HEK293T (cell line): ENCODE measurements around the gene LRP4.

ENCODE experiments used
- CTCF ChIA-PET: fragments of 350-600 bp; formaldehyde crosslinking; extraction: SDS; loops from one replicate; lab custom pipeline; 2021; ENCODE audit warnings: antibody characterized with exemption, inconsistent platforms; lab: Yijun Ruan, JAX
- POLR2A ChIA-PET: fragments of 350-600 bp; formaldehyde crosslinking; extraction: SDS; loops from one replicate; lab custom pipeline; 2020; ENCODE audit warnings: antibody characterized with exemption, inconsistent platforms; lab: Yijun Ruan, JAX
- DNase-seq: peaks from one replicate; pipeline ENCODE4 v3.0.0; 2012; ENCODE audit warnings: mixed read lengths; ENCODE audit errors: extremely low spot score
- ARNT ChIP-seq: fragments of 450-650 bp; IDR thresholded peaks from 2 replicates; pipeline ENCODE4 v1.6.1; 2017; ENCODE audit warnings: mild to moderate bottlenecking
- BHLHE40 ChIP-seq: fragments of 450-650 bp; IDR thresholded peaks from 2 replicates; pipeline ENCODE4 v1.6.1; 2016; ENCODE audit warnings: mild to moderate bottlenecking, moderate library complexity, borderline replicate concordance
- CTBP1 ChIP-seq: fragments of 450-650 bp; IDR thresholded peaks from 2 replicates; pipeline ENCODE4 v1.6.1; 2016; ENCODE audit warnings: borderline replicate concordance
- ELF4 ChIP-seq: fragments of 450-650 bp; IDR thresholded peaks from 2 replicates; pipeline ENCODE4 v1.6.1; 2017; ENCODE audit warnings: antibody characterized with exemption
- FOXA1 ChIP-seq: fragments of 450-650 bp; IDR thresholded peaks from 2 replicates; pipeline ENCODE4 v1.6.1; 2016; ENCODE audit warnings: mild to moderate bottlenecking
- FOXK2 ChIP-seq: fragments of 450-650 bp; IDR thresholded peaks from 2 replicates; pipeline ENCODE4 v1.6.1; 2016; ENCODE audit warnings: mild to moderate bottlenecking
- FOXM1 ChIP-seq: fragments of 450-650 bp; IDR thresholded peaks from 2 replicates; pipeline ENCODE4 v1.6.1; 2017; ENCODE audit warnings: mild to moderate bottlenecking, borderline replicate concordance
- HDGF ChIP-seq: fragments of 450-650 bp; IDR thresholded peaks from 2 replicates; pipeline ENCODE4 v1.6.1; 2017; ENCODE audit warnings: antibody characterized with exemption, borderline replicate concordance
- L3MBTL2 ChIP-seq: fragments of 450-650 bp; conservative IDR thresholded peaks from 2 replicates; pipeline ENCODE4 v1.6.1; 2016; ENCODE audit warnings: mild to moderate bottlenecking
- LEF1 ChIP-seq: fragments of 450-650 bp; IDR thresholded peaks from 2 replicates; pipeline ENCODE4 v1.6.1; 2017; ENCODE audit warnings: mild to moderate bottlenecking, borderline replicate concordance
- NFRKB ChIP-seq: fragments of 450-650 bp; IDR thresholded peaks from 2 replicates; pipeline ENCODE4 v1.6.1; 2016; ENCODE audit warnings: mild to moderate bottlenecking, moderate library complexity
- PKNOX1 ChIP-seq: fragments of 450-650 bp; IDR thresholded peaks from 2 replicates; pipeline ENCODE4 v1.6.1; 2016
- SP1 ChIP-seq: fragments of 450-650 bp; IDR thresholded peaks from 2 replicates; pipeline ENCODE4 v1.6.1; 2017
- SUZ12 ChIP-seq: fragments of 450-650 bp; IDR thresholded peaks from 2 replicates; pipeline ENCODE4 v1.6.1; 2016; ENCODE audit warnings: mild to moderate bottlenecking
- TARDBP ChIP-seq: fragments of 450-650 bp; IDR thresholded peaks from 2 replicates; pipeline ENCODE4 v1.6.1; 2016
- ZNF384 ChIP-seq: fragments of 450-650 bp; IDR thresholded peaks from 2 replicates; pipeline ENCODE4 v1.6.1; 2016

The LRP4 gene

GRCh38 chr11:46892109-46892508, 26.2 kb downstream of the LRP4 start:
- POLR2A ChIA-PET, result no interaction called here
- no peak for TF ChIP-seq TARDBP
- TF ChIP-seq CTBP1, result no peak
- TF ChIP-seq HDGF, result no peak
- TF ChIP-seq BHLHE40, result no peak
- no peak for DNase-seq
- CTCF ChIA-PET, result no interaction called here

- CTCF ChIA-PET, result interaction anchor here (0.6 to 1.3 kb wide), 3 partner anchors 26 to 262 kb away, joined by 3 to 6 read pairs (median 3); no protein-coding TSS in a partner anchor
- TF ChIP-seq SUZ12 (no peak), SP1 (no peak), FOXK2 (no peak), ARNT (no peak), FOXA1 (no peak), LEF1 (no peak), ZNF384 (no peak), NFRKB (no peak), ELF4 (no peak), CTBP1 (no peak), HDGF (no peak), TARDBP (no peak), PKNOX1 (no peak), BHLHE40 (no peak), FOXM1 (no peak), L3MBTL2 (no peak)
- no peak for DNase-seq
- POLR2A ChIA-PET, result no interaction called here
Observed at GRCh38 chr11:46890665-46891064, 27.7 kb downstream of the LRP4 start.

GRCh38 chr11:46889689-46890475, 28.5 kb downstream of the LRP4 start:
- DNase-seq, result peak; percentile 74
- CTCF ChIA-PET, result interaction anchor here (0.8 to 1.3 kb wide), 2 partner anchors 27 to 263 kb away, joined by 3 to 6 read pairs; no protein-coding TSS in a partner anchor
- TF ChIP-seq FOXM1 (no peak), TARDBP (no peak), NFRKB (no peak), FOXK2 (no peak)
- POLR2A ChIA-PET, result no interaction called here

GRCh38 chr11:46889251-46889650, 29.1 kb downstream of the LRP4 start:
- TF ChIP-seq BHLHE40 (no peak), SUZ12 (no peak), HDGF (no peak), FOXK2 (no peak), ARNT (no peak), FOXA1 (no peak), L3MBTL2 (no peak), TARDBP (no peak), ELF4 (no peak), LEF1 (no peak)
- CTCF ChIA-PET, result no interaction called here
- no peak for DNase-seq
- POLR2A ChIA-PET, result no interaction called here

- DNase-seq, result no peak
- TF ChIP-seq BHLHE40, result no peak
- TF ChIP-seq PKNOX1, result no peak
- TF ChIP-seq NFRKB, result no peak
- TF ChIP-seq SP1, result no peak
- TF ChIP-seq SUZ12, result no peak
- TF ChIP-seq TARDBP, result no peak
- TF ChIP-seq CTBP1, result no peak
- TF ChIP-seq L3MBTL2, result no peak
- TF ChIP-seq ZNF384, result no peak
- no peak for TF ChIP-seq ELF4
- TF ChIP-seq FOXA1, result no peak
- no peak for TF ChIP-seq FOXK2
- TF ChIP-seq FOXM1, result no peak
- no peak for TF ChIP-seq ARNT
- TF ChIP-seq HDGF, result no peak
- ChIA-PET POLR2A (no interaction called here), CTCF (interaction anchor here (1.4 kb wide), 1 partner anchor 265 kb away, joined by 6 read pairs; no protein-coding TSS in a partner anchor)
Observed at GRCh38 chr11:46888636-46889035, 29.7 kb downstream of the LRP4 start.

GRCh38 chr11:46886211-46886610, 32.1 kb downstream of the LRP4 start:
- no peak for DNase-seq
- ChIA-PET POLR2A (interaction anchor here (1.1 kb wide), 1 partner anchor 277 kb away, joined by 3 read pairs; no protein-coding TSS in a partner anchor), CTCF (no interaction called here)
- TF ChIP-seq BHLHE40 (no peak), ZNF384 (no peak)

GRCh38 chr11:46879056-46879585, 39.2 kb downstream of the LRP4 start:
- ChIA-PET CTCF (no interaction called here), POLR2A (no interaction called here)
- no peak for TF ChIP-seq CTBP1
- TF ChIP-seq TARDBP, result no peak
- no peak for TF ChIP-seq FOXK2
- no peak for TF ChIP-seq ELF4
- no peak for TF ChIP-seq HDGF
- DNase-seq, result no peak
